GM23338 (cell line): Measurements from ENCODE around the gene PARP2. TPM values are rescaled to one million over a fixed set of nuclear protein-coding genes. Genes with fewer than 3 reads are reported as not detected.

Experiments used
- ATAC-seq: fragments of 200-7000 bp; cut with Tn5 transposase; 3 replicates; pipeline ENCODE4 v1.9.1; 2020
- DNase-seq: peaks from one replicate; pipeline ENCODE4 v3.0.0-alpha.2; 2015; ENCODE audit warnings: low spot score
- H2AFZ ChIP-seq: fragments of 200-600 bp; sonication (generic); 2 replicates; pipeline ENCODE4 v1.8.0; 2016; ENCODE audit warnings: antibody characterized with exemption, mild to moderate bottlenecking, moderate library complexity
- H3F3A ChIP-seq: fragments of 200-600 bp; sonication (generic); replicated peaks from 2 replicates; pipeline ENCODE4 v1.8.0; 2017; ENCODE audit warnings: antibody characterized with exemption, mixed run types, low read depth
- H3K27ac ChIP-seq: fragments of 200-600 bp; sonication (generic); 2 replicates; pipeline ENCODE4 v1.6.1; 2016; ENCODE audit warnings: low read depth
- H3K27me3 ChIP-seq: fragments of 200-600 bp; sonication (generic); 2 replicates; pipeline ENCODE4 v1.8.0; 2016; ENCODE audit warnings: mild to moderate bottlenecking, mixed run types, moderate library complexity; ENCODE audit not compliant: insufficient read depth
- H3K36me3 ChIP-seq: fragments of 200-600 bp; sonication (generic); 2 replicates; pipeline ENCODE4 v1.8.0; 2016; ENCODE audit warnings: mild to moderate bottlenecking; ENCODE audit not compliant: insufficient read depth
- H3K4me1 ChIP-seq: fragments of 200-600 bp; sonication (generic); 2 replicates; pipeline ENCODE4 v1.8.0; 2016; ENCODE audit warnings: mild to moderate bottlenecking, moderate library complexity; ENCODE audit not compliant: insufficient read depth
- H3K4me2 ChIP-seq: fragments of 200-600 bp; sonication (generic); 2 replicates; pipeline ENCODE4 v1.7.1; 2017; ENCODE audit warnings: mixed run types
- H3K4me3 ChIP-seq: fragments of 200-600 bp; sonication (generic); 2 replicates; pipeline ENCODE4 v1.6.1; 2016; ENCODE audit warnings: mixed run types
- H3K79me2 ChIP-seq: fragments of 200-600 bp; sonication (generic); replicated peaks from 2 replicates; pipeline ENCODE4 v1.8.0; 2017; ENCODE audit warnings: mild to moderate bottlenecking; ENCODE audit not compliant: insufficient read depth
- H3K9me2 ChIP-seq: fragments of 200-600 bp; sonication (generic); 2 replicates; pipeline ENCODE4 v1.8.0; 2017; ENCODE audit not compliant: insufficient read depth
- H4K20me1 ChIP-seq: fragments of 200-600 bp; sonication (generic); replicated peaks from 2 replicates; pipeline ENCODE4 v1.8.0; 2017; ENCODE audit warnings: mild to moderate bottlenecking; ENCODE audit not compliant: insufficient read depth
- H3K27ac Mint-ChIP-seq: 2 replicates; pipeline ENCODE4 v1.8.0; 2020; ENCODE audit warnings: inconsistent platforms, mild to moderate bottlenecking, moderate library complexity, mixed read lengths
- H3K27me3 Mint-ChIP-seq: 3 replicates; pipeline ENCODE4 v1.8.0; 2022; ENCODE audit warnings: low read depth, mild to moderate bottlenecking, moderate library complexity, mixed read lengths, inconsistent platforms; ENCODE audit not compliant: insufficient read depth, poor library complexity
- H3K36me3 Mint-ChIP-seq: 3 replicates; pipeline ENCODE4 v1.8.0; 2021; ENCODE audit warnings: low read depth, mild to moderate bottlenecking, inconsistent platforms, moderate library complexity, mixed read lengths
- H3K4me1 Mint-ChIP-seq: 3 replicates; pipeline ENCODE4 v1.8.0; 2020; ENCODE audit warnings: mild to moderate bottlenecking, inconsistent platforms, mixed read lengths
- H3K4me3 Mint-ChIP-seq: 3 replicates; pipeline ENCODE4 v1.8.0; 2021; ENCODE audit warnings: moderate library complexity, mild to moderate bottlenecking, inconsistent platforms, mixed read lengths
- H3K9me3 Mint-ChIP-seq: 3 replicates; pipeline ENCODE4 v1.8.0; 2020; ENCODE audit warnings: moderate library complexity, mild to moderate bottlenecking, inconsistent platforms, mixed read lengths
- EZH2 ChIP-seq: fragments of 200-600 bp; sonication (generic); IDR thresholded peaks from one replicate; pipeline ENCODE4 v1.8.0; 2017; ENCODE audit warnings: antibody characterized with exemption, mild to moderate bottlenecking, low read depth; ENCODE audit not compliant: unreplicated experiment
- NANOG ChIP-seq: IDR thresholded peaks from 2 replicates; pipeline ENCODE4 v1.6.1; 2016; ENCODE audit warnings: antibody characterized with exemption, borderline replicate concordance
- POLR2AphosphoS5 ChIP-seq: IDR thresholded peaks from 2 replicates; pipeline ENCODE4 v1.6.1; 2016; ENCODE audit warnings: antibody characterized with exemption, low read depth
- STAT1 ChIP-seq: IDR thresholded peaks from one replicate; pipeline ENCODE4 v1.6.1; 2016; ENCODE audit warnings: antibody characterized with exemption; ENCODE audit not compliant: unreplicated experiment
- ZNF331 ChIP-seq: fragments of 250-450 bp; sonication (Bioruptor Pico); IDR thresholded peaks from 2 replicates; pipeline ENCODE4 v1.5.0; 2020; ENCODE audit warnings: low read depth, mild to moderate bottlenecking, moderate library complexity
- polyA plus RNA-seq: library from polyadenylated mRNA; unstranded; fragments of >200 nt; fragmentation: Nextera tagmentation; extraction: Ambion mirVana; gene quantifications from 2 replicates; pipeline ENCODE4 v1.2.1, GENCODE V29; 2016
- total RNA-seq: library from RNA; depleted of rRNA; stranded (reverse); fragments of >200 nt; shearing (Covaris generic); gene quantifications from 2 replicates; pipeline ENCODE4 v1.2.3, GENCODE V29; 2014
- TF ChIP-seq, protein P1 (sequence below): IDR thresholded peaks from one replicate; pipeline ENCODE4 v1.6.1; 2018; ENCODE audit warnings: antibody characterized with exemption; ENCODE audit not compliant: unreplicated experiment
- TF ChIP-seq, protein P2 (sequence below), 2 experiments: fragments of 200-600 bp in 1 of 2; sonication (generic) in 1 of 2; conservative IDR thresholded peaks; 2 replicates each; pipeline versions ENCODE4 v1.5.1 to v1.6.1; 2016 to 2017; ENCODE audit warnings: antibody characterized with exemption in 2 of 2, low read depth in 2 of 2, mild to moderate bottlenecking in 2 of 2, moderate library complexity in 1 of 2
- TF ChIP-seq, protein P3 (sequence below): IDR thresholded peaks from 2 replicates; pipeline ENCODE4 v1.6.1; 2016; ENCODE audit warnings: antibody characterized with exemption

The PARP2 gene
- total and polyA plus RNA-seq, 2 experiments from 2014 or later = 27.8 to 42.7 TPM

DNA sequence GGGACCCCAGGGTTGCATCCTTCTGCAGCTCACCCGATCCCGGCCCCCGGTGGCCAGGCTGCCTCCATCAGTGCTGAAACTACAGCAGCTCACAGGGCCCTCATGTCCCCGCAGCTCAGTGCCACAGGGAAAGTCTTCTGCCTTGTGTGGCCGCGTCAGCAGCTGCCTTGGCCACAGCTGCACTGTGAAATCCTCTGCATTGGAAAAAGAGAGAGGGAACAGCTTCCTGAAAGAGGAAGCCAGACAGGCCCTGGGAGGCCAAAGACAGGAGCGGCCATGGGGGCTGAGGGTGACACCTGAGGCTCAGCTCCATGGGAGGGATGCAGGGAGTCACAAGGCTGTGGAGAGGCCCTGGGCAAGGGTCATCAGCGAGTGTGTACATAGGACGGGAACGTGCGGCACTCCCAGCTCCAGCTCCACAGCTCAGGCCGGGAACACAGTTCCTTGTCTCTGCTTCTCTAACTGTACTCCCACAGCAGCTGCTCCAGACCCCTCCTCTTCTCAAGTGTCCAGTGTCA is 32.7 kb downstream of the PARP2 start (continued):
- TF ChIP-seq, protein P1, sequence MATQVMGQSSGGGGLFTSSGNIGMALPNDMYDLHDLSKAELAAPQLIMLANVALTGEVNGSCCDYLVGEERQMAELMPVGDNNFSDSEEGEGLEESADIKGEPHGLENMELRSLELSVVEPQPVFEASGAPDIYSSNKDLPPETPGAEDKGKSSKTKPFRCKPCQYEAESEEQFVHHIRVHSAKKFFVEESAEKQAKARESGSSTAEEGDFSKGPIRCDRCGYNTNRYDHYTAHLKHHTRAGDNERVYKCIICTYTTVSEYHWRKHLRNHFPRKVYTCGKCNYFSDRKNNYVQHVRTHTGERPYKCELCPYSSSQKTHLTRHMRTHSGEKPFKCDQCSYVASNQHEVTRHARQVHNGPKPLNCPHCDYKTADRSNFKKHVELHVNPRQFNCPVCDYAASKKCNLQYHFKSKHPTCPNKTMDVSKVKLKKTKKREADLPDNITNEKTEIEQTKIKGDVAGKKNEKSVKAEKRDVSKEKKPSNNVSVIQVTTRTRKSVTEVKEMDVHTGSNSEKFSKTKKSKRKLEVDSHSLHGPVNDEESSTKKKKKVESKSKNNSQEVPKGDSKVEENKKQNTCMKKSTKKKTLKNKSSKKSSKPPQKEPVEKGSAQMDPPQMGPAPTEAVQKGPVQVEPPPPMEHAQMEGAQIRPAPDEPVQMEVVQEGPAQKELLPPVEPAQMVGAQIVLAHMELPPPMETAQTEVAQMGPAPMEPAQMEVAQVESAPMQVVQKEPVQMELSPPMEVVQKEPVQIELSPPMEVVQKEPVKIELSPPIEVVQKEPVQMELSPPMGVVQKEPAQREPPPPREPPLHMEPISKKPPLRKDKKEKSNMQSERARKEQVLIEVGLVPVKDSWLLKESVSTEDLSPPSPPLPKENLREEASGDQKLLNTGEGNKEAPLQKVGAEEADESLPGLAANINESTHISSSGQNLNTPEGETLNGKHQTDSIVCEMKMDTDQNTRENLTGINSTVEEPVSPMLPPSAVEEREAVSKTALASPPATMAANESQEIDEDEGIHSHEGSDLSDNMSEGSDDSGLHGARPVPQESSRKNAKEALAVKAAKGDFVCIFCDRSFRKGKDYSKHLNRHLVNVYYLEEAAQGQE = no peak
- TF ChIP-seq, protein P2, sequence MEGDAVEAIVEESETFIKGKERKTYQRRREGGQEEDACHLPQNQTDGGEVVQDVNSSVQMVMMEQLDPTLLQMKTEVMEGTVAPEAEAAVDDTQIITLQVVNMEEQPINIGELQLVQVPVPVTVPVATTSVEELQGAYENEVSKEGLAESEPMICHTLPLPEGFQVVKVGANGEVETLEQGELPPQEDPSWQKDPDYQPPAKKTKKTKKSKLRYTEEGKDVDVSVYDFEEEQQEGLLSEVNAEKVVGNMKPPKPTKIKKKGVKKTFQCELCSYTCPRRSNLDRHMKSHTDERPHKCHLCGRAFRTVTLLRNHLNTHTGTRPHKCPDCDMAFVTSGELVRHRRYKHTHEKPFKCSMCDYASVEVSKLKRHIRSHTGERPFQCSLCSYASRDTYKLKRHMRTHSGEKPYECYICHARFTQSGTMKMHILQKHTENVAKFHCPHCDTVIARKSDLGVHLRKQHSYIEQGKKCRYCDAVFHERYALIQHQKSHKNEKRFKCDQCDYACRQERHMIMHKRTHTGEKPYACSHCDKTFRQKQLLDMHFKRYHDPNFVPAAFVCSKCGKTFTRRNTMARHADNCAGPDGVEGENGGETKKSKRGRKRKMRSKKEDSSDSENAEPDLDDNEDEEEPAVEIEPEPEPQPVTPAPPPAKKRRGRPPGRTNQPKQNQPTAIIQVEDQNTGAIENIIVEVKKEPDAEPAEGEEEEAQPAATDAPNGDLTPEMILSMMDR (conservative IDR thresholded peaks at IDR 0.05; ENCODE audit: low read depth in 2 of 2) = no peak
- TF ChIP-seq ZNF331 (CRISPR knock-in tag) (no peak), NANOG (no peak)
- TF ChIP-seq, protein P3, sequence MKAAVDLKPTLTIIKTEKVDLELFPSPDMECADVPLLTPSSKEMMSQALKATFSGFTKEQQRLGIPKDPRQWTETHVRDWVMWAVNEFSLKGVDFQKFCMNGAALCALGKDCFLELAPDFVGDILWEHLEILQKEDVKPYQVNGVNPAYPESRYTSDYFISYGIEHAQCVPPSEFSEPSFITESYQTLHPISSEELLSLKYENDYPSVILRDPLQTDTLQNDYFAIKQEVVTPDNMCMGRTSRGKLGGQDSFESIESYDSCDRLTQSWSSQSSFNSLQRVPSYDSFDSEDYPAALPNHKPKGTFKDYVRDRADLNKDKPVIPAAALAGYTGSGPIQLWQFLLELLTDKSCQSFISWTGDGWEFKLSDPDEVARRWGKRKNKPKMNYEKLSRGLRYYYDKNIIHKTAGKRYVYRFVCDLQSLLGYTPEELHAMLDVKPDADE = no peak

DNA sequence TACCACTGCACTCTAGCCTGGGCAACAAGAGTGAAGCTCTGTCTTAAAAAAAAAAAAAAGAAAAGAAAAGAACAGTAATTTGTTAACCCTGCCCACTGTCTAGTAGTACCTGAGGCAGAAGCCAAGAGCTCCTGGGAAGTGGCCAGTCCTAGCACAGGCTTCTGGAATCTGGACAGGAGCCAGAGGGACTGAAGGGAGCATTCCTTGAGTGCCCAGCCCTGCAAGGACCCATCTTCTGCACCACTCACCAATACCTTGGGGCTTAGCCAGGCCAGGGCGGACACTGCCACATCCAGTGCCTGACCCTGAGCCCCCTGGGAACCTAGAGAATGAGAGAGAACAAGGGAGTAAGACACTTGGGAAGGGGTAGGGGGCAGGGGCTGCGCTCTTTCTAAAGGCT is 33.7 kb downstream of the PARP2 start:
- Histone ChIP-seq H3K4me2 (no peak overlapping the region), H3K4me1 (no peaks in the 10 kb centered on the region), H2AFZ (no peak overlapping the region), H3K27me3 (no peaks in the 10 kb centered on the region), H3K79me2 (no peaks in the 10 kb centered on the region), H3K4me3 (no peak overlapping the region), H3K36me3 (peaks cover 11% of the 10 kb centered on the region; the same call in 1 of the 2 replicates), H3K27ac (no peak overlapping the region), H3F3A (no peaks in the 10 kb centered on the region), H3K9me2 (no peaks in the 10 kb centered on the region), H4K20me1 (no peaks in the 10 kb centered on the region; the same call in 1 of the 2 replicates)
- H3K4me3 Mint-ChIP-seq = no peak overlapping the region
- H3K27me3 Mint-ChIP-seq = peaks cover 6% of the 10 kb centered on the region
- DNase-seq = no peak
- H3K9me3 Mint-ChIP-seq = no peaks in the 10 kb centered on the region; the same call in 2 of the 3 replicates
- H3K36me3 Mint-ChIP-seq = peaks cover 48% of the 10 kb centered on the region
- no peaks in the 10 kb centered on the region for H3K4me1 Mint-ChIP-seq
- H3K27ac Mint-ChIP-seq = no peak overlapping the region
- no peak for ATAC-seq
- no peak for TF ChIP-seq STAT1
- no peak for TF ChIP-seq ZNF331 (CRISPR knock-in tag)
- no peak for TF ChIP-seq EZH2
- TF ChIP-seq POLR2AphosphoS5 = no peak
- TF ChIP-seq, protein P1 = no peak
- TF ChIP-seq NANOG = no peak
